Stimulated activated CD8-positive, alpha-beta memory T cell treated with anti-CD3 and anti-CD28 coated beads, Interleukin-12 subunit alpha, Interleukin-12 subunit beta, amount 100 ng/mL, for 1 hour (primary cell): ENCODE results near the gene THAP4.
A peak's percentile ranks its signal among the peaks of the same experiment; 100 is the strongest.
"Not testable (repeated sequence)": the region's sequence is repeated elsewhere in the genome, so short reads cannot be mapped to it uniquely, and the experiment has no call there.

Experiments used
- DNase-seq: peaks from one replicate; pipeline ENCODE4 v3.0.0-alpha.2; 2020; ENCODE audit warnings: low read depth

The THAP4 gene

DNA sequence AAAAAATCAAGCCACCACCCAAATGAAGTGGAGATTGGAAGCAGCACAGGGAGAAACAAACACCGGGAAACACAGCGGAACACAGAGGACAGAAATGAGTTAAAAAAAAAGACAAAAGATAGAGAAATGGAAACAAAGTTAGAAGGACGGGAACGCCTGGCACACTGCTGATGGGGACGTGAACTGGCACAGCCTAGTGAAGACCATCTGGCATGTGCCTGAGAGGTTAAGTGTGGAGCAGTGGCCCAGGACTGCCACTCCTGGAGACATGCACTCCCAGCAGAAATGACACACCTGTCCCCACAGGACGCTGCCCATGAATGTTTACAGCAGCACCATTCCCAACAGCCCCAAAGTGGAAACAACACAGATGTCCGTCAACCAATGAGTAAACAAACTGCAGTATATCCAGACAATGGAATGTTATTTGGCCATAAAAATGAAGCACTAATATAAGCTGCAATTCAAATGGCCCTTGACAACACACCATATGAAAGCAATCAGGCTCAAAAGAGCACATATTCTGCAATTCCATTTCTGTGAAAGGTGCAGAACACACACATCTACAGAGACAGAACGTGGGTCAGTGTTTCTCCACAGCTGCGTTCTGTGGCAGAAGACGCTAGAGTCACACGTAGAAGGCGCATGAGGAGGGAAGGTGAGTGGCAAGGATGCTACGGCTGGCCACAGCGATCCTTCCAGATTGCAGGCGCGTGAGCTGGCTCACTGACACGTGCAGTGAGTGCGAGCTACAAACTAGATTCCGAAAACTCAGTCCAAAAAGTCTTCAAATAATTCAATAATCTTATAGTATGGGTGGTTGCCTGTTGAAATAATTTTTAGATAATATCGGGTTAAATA, 24.6 kb downstream of the THAP4 start:
- DNase-seq: no peak

DNA sequence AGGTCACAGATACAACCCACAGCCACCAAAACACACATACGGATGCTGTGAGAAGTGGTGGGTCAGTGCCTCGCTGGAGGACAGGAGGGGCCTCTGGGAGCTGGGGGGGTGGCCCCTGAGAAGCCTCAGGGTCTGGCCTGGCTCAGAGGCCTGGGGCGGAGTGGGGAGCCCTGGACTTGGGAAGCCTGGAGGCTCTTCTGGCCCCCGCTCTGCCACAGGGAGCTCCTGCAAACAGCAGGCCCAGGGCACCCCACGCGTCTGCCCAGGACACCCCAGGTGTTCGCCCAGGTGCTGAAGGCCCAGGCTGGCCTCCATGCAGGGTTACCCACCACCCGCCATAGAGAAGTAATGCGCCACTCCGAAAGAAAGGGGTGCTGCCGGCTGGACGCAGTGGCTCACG, 25.9 kb downstream of the THAP4 start:
- no peak for DNase-seq

DNA sequence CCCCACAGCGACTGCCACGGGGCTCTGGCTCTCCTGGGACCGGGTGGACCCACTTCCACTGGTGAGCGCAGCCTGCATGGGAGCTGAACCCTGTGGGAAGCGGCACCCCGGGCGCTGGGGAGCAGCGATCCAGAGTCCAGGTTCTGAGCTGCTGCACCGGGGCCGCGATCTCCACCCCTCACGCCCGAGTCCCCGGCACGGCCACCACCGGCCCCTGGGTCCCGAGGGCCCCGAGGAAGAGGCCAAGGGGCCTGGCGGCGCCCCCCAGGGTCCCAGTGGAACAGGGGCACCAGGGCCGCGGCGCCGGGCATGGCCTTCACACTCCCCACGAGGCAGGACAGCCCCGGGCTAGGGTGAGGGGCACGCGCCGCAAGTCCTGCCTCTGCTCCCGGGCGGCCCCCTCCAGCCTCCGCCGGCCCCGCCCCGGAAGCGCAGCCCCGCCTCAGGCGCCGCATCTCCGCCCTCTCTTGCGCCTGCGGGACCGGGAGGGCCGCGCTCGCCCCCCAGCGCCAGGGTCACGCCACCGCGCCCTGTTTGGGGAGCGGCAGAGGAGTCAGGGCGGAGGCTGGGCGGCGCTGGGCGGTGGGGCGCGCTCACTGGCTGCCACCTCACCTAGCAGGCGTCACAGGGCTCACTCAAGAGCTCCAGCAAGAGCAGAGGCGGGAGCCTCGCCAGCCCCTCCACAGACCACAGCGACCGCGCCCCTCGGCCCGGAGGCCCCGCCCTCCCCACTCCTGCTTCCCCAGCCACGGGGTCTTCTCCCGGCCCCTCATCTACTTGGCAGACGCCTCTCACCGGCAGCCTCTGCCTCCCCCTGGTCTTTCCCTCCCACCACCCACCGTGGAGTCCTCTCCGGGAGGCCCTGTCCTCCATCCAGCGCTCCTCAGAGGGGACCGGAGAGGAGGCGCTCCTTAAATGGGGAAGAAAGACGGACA, 26.8 kb downstream of the THAP4 start:
- peak; percentile 79 for DNase-seq

GRCh38 chr2:241608881-241609280, 28.1 kb downstream of the THAP4 start:
- DNase-seq: no peak

GRCh38 chr2:241607162-241607885, 29.6 kb downstream of the THAP4 start:
- no peak for DNase-seq

GRCh38 chr2:241606186-241606585, 30.8 kb downstream of the THAP4 start:
- DNase-seq: no peak

- DNase-seq: no peak
Observed at GRCh38 chr2:241603686-241604085, 33.3 kb downstream of the THAP4 start.

GRCh38 chr2:241602720-241603119, 34.2 kb downstream of the THAP4 start:
- no peak for DNase-seq

GRCh38 chr2:241601841-241602240, 35.1 kb downstream of the THAP4 start:
- no peak for DNase-seq

- DNase-seq: no peak
Observed at GRCh38 chr2:241599615-241600014, 37.3 kb downstream of the THAP4 start.

DNA sequence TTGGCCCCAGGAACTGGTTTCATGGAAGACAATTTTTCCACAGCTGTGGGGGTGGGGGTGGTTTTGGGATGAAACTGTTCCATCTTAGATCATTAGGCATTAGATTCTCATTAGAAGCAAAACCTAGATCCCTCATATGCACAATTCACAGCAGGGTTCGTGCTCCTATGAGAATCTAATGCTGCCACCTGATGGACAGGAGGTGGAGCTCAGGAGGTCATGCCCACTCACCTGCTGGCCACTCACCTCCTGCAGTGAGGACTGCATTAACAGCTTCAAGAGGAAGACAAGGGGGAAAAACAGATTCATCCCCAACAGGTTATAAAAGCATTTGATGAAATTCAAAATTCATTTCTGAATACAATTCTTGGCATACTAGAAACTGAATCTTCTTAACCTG, 38.5 kb downstream of the THAP4 start:
- no peak for DNase-seq

GRCh38 chr2:241598061-241598460, 38.9 kb downstream of the THAP4 start:
- DNase-seq: no peak

GRCh38 chr2:241597561-241597960, 39.4 kb downstream of the THAP4 start:
- DNase-seq: no peak

DNA sequence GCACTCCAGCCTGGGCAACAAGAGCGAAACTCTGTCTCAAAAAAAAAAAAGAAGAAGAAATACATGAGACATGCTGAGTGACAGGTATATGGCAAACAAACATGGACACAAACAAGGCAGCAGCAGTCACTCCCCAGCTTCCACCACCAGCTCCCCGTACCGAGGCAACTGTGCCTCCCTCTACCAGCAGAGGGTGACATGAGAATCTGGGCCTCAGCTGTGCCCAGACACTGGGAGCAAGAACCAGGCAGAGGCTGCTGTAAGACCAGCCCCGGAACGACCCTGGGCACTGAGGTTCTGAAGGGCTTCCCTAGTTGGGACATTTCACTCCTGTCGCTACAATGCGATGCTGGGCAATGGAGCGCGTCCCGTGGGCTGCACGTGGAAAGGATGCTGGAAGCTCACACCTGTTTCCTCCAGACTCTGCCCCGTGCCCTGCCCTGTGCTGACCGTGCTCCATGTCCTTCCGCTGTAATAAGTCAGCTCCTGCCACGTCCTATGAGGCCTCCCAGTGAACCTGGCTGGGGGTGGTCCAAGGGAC, 41.3 kb downstream of the THAP4 start:
- no peak for DNase-seq

GRCh38 chr2:241593271-241593670, 43.7 kb downstream of the THAP4 start:
- DNase-seq: no peak

GRCh38 chr2:241592126-241592845, 44.7 kb downstream of the THAP4 start:
- DNase-seq: no peak

DNA sequence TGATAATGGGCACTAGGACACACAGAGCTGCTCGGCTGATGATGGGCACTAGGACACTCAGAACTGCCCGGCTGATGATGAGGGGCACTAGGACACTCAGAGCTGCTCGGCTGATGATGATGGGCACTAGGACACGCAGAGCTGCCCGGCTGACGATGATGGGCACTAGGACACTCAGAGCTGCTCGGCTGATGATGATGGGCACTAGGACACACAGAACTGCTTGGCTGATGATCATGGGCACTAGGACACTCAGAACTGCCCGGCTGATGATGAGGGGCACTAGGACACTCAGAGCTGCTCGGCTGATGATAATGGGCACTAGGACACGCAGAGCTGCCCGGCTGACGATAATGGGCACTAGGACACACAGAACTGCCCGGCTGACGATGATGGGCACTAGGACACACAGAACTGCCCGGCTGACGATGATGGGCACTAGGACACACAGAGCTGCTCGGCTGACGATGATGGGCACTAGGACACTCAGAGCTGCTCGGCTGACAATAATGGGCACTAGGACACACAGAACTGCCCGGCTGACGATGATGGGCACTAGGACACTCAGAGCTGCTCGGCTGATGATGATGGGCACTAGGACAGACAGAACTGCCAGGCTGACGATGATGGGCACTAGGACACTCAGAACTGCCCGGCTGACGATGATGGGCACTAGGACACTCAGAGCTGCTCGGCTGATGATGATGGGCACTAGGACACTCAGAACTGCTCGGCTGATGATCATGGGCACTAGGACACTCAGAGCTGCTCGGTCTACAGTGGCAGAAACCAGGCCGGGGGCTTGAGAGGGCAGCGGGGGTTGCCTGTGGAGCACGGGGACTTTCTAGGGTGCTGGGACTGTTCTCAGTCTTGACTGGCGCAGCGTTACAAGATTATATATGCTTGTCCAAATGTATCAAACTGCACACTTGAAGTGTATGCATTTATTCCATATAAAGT, 46.2 kb downstream of the THAP4 start:
- not testable (repeated sequence) for DNase-seq

GRCh38 chr2:241589863-241590262, 47.1 kb downstream of the THAP4 start:
- DNase-seq: not testable (repeated sequence)

- no peak for DNase-seq
Observed at GRCh38 chr2:241586564-241587264, 50.2 kb downstream of the THAP4 start.
